ENCODE results near the gene ANKMY1. TPM values are rescaled to one million over a fixed set of nuclear protein-coding genes. Genes with fewer than 3 reads are reported as not detected.
"Not testable (repeated sequence)": the region's sequence is repeated elsewhere in the genome, so short reads cannot be mapped to it uniquely, and the experiment has no call there.

ANKMY1 gene
- total RNA-seq, 4 donors from 2014 or later: 8.2 to 23.8 (median 17.1) TPM

GRCh38 chr2:240555541-240556250, 2.1 kb downstream of the ANKMY1 start:
- no peak for DNase-seq

DNA sequence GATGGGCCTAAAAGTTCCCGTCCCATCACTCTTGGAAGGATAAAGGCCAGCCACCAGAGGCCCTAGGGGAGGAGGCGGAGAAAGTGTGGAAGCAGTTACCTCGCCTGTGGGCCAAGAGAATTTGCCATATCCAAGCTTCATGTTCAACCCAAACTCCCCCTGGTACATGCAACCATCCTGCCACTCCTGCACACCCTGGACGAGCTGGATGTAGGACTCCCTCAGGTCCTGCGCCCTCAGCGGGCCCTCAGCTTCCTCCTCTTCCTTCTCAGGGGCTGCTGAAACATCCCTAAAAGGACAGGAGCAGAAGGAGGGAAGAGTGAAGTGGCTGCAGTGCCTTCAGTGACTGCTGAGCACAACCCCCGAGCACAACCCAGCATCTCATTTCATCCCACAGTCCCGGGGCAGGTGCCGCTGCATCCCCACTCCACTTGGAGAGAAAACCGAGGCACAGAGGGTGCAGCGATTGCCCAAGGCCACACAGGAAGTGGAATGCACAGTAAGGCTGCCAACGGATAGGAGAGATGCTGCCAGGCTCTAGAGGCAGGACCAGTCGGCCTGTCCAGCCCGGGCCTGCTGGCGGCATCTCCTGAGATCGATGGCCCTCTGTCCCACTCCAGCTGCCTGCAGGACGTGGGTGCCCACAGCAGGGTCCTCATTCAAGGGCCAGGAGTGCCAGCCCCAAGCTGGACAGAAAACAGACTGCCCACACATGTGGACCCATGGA, 2.9 kb downstream of the ANKMY1 start:
- peaks cover 17 to 38% (median 28%) of the 10 kb centered on the region in 3 donors for H3K4me1 ChIP-seq
- H3K27me3 ChIP-seq: no peaks in the 10 kb centered on the region
- intact Hi-C loops (cut with DNase I): no loop called here
- no peak overlapping the region for H3K27ac ChIP-seq
- WGBS, 2 donors: 80 to 97% methylated on average over 3 to 5 of the region's 17 CpGs
- H3K36me3 ChIP-seq: peaks cover 0 to 58% (median 4%) of the 10 kb centered on the region in 3 donors
- no peaks in the 10 kb centered on the region for H3K9me3 ChIP-seq
- DNase-seq: no peak
- no peak for TF ChIP-seq POLR2A (IDR thresholded peaks at IDR 0.05)
- no peak overlapping the region for H3K4me3 ChIP-seq

More at GRCh38 chr2:240555541-240556250, 2.1 kb downstream of the ANKMY1 start:
- intact Hi-C loops (cut with DNase I): no loop called here
- Histone ChIP-seq H3K27ac (no peak overlapping the region), H3K27me3 (no peaks in the 10 kb centered on the region), H3K9me3 (no peaks in the 10 kb centered on the region), H3K36me3 (peaks cover 0 to 53% (median 4%) of the 10 kb centered on the region in 3 donors), H3K4me3 (no peak overlapping the region), H3K4me1 (peaks cover 17 to 40% (median 28%) of the 10 kb centered on the region in 3 donors)
- no peak for TF ChIP-seq CTCF (IDR thresholded peaks at IDR 0.05)
- no peak for TF ChIP-seq POLR2A (IDR thresholded peaks at IDR 0.05)
- WGBS, 2 donors: 74 to 85% methylated on average over 3 to 6 of the region's 16 CpGs

DNA sequence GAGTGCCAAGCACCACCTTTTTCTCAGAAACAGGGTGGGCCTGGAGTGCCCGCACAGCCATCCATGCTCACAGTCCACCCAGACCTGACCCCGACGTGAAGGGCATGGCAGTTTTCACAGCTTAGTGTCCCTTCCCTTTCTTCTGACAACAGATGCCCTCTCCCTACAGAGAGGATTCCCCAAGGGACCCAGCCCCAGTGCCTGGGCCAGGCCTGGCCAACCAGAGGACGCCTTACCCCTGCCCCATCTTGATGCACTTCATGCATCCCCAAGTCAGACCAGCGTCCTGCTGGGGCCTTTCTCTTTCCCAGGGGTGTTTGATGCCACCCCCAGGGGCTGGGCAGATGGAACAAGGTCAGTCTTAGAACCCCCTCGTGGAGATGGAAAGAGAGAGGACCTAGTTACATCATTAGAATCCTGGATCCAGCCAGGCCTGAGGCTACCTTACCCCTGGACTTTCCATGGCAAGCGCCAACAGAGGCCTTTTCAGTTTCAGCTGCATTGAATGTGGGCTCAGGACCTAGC, 3.8 kb downstream of the ANKMY1 start:
- no peak for TF ChIP-seq CTCF (IDR thresholded peaks at IDR 0.05)
- TF ChIP-seq POLR2A (IDR thresholded peaks at IDR 0.05): no peak
- no peaks in the 10 kb centered on the region for H3K9me3 ChIP-seq
- peaks cover 0 to 58% (median 4%) of the 10 kb centered on the region in 3 donors for H3K36me3 ChIP-seq
- no peak overlapping the region for H3K4me3 ChIP-seq
- WGBS, 2 donors: 91 to 93% methylated on average over 4 to 6 of the region's 7 CpGs
- intact Hi-C loops (cut with DNase I): no loop called here
- DNase-seq: no peak
- no peaks in the 10 kb centered on the region for H3K27me3 ChIP-seq
- peaks cover 17 to 29% (median 20%) of the 10 kb centered on the region in 3 donors for H3K4me1 ChIP-seq
- no peak overlapping the region for H3K27ac ChIP-seq

GRCh38 chr2:240551811-240552210, 6.0 kb downstream of the ANKMY1 start:
- no peak overlapping the region for H3K4me3 ChIP-seq
- H3K36me3 ChIP-seq: peaks cover 0 to 58% (median 4%) of the 10 kb centered on the region in 3 donors
- H3K27me3 ChIP-seq: no peaks in the 10 kb centered on the region
- peak overlapping the region in 2 of 4 donors; percentile 54 to 63 for H3K27ac ChIP-seq
- no peak for TF ChIP-seq POLR2A (IDR thresholded peaks at IDR 0.05)
- 38 to 42% methylated on average over 1 of the region's 1 CpG for WGBS, 2 donors
- H3K9me3 ChIP-seq: no peaks in the 10 kb centered on the region
- DNase-seq: no peak
- intact Hi-C loops (cut with DNase I): no loop called here
- H3K4me1 ChIP-seq: peaks cover under 1 to 7% (median under 1%) of the 10 kb centered on the region in 3 donors

- DNase-seq: no peak
- Histone ChIP-seq H3K27me3 (no peaks in the 10 kb centered on the region), H3K4me1 (peaks cover 0 to 2% (median 0%) of the 10 kb centered on the region in 3 donors), H3K9me3 (no peaks in the 10 kb centered on the region), H3K4me3 (no peak overlapping the region), H3K36me3 (peaks cover 0 to 58% (median 4%) of the 10 kb centered on the region in 3 donors), H3K27ac (peak overlapping the region in 2 of 4 donors; percentile 54 to 63)
- TF ChIP-seq CTCF (IDR thresholded peaks at IDR 0.05) (no peak), POLR2A (IDR thresholded peaks at IDR 0.05) (no peak)
- intact Hi-C loops (cut with DNase I): no loop called here
- 64 to 92% methylated on average over 4 of the region's 4 CpGs for WGBS, 2 donors
Observed at GRCh38 chr2:240551288-240551687, 6.5 kb downstream of the ANKMY1 start.

GRCh38 chr2:240539906-240540305, 17.9 kb downstream of the ANKMY1 start:
- Histone ChIP-seq H3K27me3 (no peaks in the 10 kb centered on the region), H3K36me3 (peaks cover 0 to 69% (median 0%) of the 10 kb centered on the region in 3 donors), H3K9me3 (no peaks in the 10 kb centered on the region), H3K4me1 (no peaks in the 10 kb centered on the region), H3K27ac (no peak overlapping the region), H3K4me3 (no peak overlapping the region)
- DNase-seq: no peak
- intact Hi-C loops (cut with DNase I): no loop called here
- TF ChIP-seq CTCF (IDR thresholded peaks at IDR 0.05): no peak
- no peak for TF ChIP-seq POLR2A (IDR thresholded peaks at IDR 0.05)

GRCh38 chr2:240539101-240539500, 18.7 kb downstream of the ANKMY1 start:
- intact Hi-C loops (cut with DNase I); H3K4me3 ChIP-seq; H3K9me3 ChIP-seq; DNase-seq; H3K27me3 ChIP-seq; H3K4me1 ChIP-seq; H3K27ac ChIP-seq: not testable (repeated sequence)
- WGBS, 2 donors: 97 to 98% methylated on average over 6 to 17 of the region's 17 CpGs
- H3K36me3 ChIP-seq: peaks cover 0 to 77% (median 0%) of the 10 kb centered on the region in 3 donors
